GM18868 (cell line): Measurements from ENCODE around the gene GOLGA8T.
"Not testable (repeated sequence)": the region's sequence is repeated elsewhere in the genome, so short reads cannot be mapped to it uniquely, and the experiment has no call there.

ENCODE experiments used
- ATAC-seq: cut with Tn5 transposase; IDR thresholded peaks from one replicate; pipeline ENCODE4 v1.9.1; 2021; ENCODE audit warnings: mild to moderate bottlenecking, moderate library complexity; ENCODE audit not compliant: unreplicated experiment

GOLGA8T gene

GRCh38 chr15:30134751-30135150 lies at the start of gene GOLGA8T:
Gene GOLGA8T, plus strand, starts transcription at chr15:30135051. Its CDS starts 98 bp downstream, at chr15:30135149.
- ATAC-seq = not testable (repeated sequence)

- ATAC-seq = not testable (repeated sequence)
Observed at GRCh38 chr15:30097827-30098226, 37.0 kb upstream of the GOLGA8T start.

- ATAC-seq = not testable (repeated sequence)
Observed at GRCh38 chr15:30102890-30103289, 32.0 kb upstream of the GOLGA8T start.

GRCh38 chr15:30103941-30104507 lies 30.8 kb upstream of the GOLGA8T start:
- ATAC-seq = not testable (repeated sequence)

- ATAC-seq = not testable (repeated sequence)
Observed at GRCh38 chr15:30110591-30110990, 24.3 kb upstream of the GOLGA8T start.

- not testable (repeated sequence) for ATAC-seq
Observed at GRCh38 chr15:30130066-30130465, 4.8 kb upstream of the GOLGA8T start.

GRCh38 chr15:30143246-30143645 lies 8.4 kb downstream of the GOLGA8T start:
- ATAC-seq = not testable (repeated sequence)

GRCh38 chr15:30149891-30150290 lies 15.0 kb downstream of the GOLGA8T start:
- ATAC-seq = peak; percentile 51

- ATAC-seq = not testable (repeated sequence)
Observed at GRCh38 chr15:30162479-30163357, 27.9 kb downstream of the GOLGA8T start.

GRCh38 chr15:30163759-30164158 lies 28.9 kb downstream of the GOLGA8T start:
- ATAC-seq = not testable (repeated sequence)

- ATAC-seq = not testable (repeated sequence)
Observed at GRCh38 chr15:30164257-30164656, 29.4 kb downstream of the GOLGA8T start.

GRCh38 chr15:30167403-30167802 lies 32.6 kb downstream of the GOLGA8T start:
- not testable (repeated sequence) for ATAC-seq

- ATAC-seq = not testable (repeated sequence)
Observed at GRCh38 chr15:30167886-30168285, 33.0 kb downstream of the GOLGA8T start.

- ATAC-seq = not testable (repeated sequence)
Observed at GRCh38 chr15:30171452-30171851, 36.6 kb downstream of the GOLGA8T start.

- ATAC-seq = peak; percentile 79
Observed at GRCh38 chr15:30173041-30173608, 38.3 kb downstream of the GOLGA8T start.

GRCh38 chr15:30175291-30175690 lies 40.4 kb downstream of the GOLGA8T start:
- ATAC-seq = not testable (repeated sequence)

GRCh38 chr15:30176613-30177012 lies 41.8 kb downstream of the GOLGA8T start:
- not testable (repeated sequence) for ATAC-seq

GRCh38 chr15:30179814-30180213 lies 45.0 kb downstream of the GOLGA8T start:
- not testable (repeated sequence) for ATAC-seq

- ATAC-seq = not testable (repeated sequence)
Observed at GRCh38 chr15:30185495-30185894, 50.6 kb downstream of the GOLGA8T start.

- not testable (repeated sequence) for ATAC-seq
Observed at GRCh38 chr15:30187429-30187828, 52.6 kb downstream of the GOLGA8T start.

GRCh38 chr15:30189754-30190153 lies 54.9 kb downstream of the GOLGA8T start:
- ATAC-seq = not testable (repeated sequence)
